GM10847 (cell line): ENCODE measurements around the gene DDX5.

Experiments used
- POLR2A ChIP-seq: IDR thresholded peaks from 2 replicates; pipeline ENCODE4 v1.6.1; 2011; ENCODE audit not compliant: insufficient read length; ENCODE audit errors: extremely low read depth

Gene DDX5

DNA sequence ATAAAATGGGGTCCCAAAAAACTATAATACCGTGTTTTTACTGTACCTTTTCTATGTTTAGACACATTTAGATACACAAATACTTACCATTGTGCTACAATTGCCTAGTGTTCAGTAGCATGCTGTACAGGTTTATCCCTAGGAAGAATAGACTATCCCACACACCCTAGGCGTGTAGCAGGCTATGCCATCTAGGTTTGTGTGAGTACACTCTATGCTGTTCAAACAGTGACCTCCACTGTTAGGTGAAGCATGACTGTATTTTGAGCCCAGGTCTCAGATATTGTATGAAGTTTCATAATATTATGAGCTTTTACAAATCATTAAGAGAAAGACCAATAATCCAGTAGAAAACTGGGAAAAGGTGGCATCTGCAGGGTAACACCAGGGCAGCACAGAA lies 33.5 kb downstream of the DDX5 start:
- TF ChIP-seq POLR2A: no peak

DNA sequence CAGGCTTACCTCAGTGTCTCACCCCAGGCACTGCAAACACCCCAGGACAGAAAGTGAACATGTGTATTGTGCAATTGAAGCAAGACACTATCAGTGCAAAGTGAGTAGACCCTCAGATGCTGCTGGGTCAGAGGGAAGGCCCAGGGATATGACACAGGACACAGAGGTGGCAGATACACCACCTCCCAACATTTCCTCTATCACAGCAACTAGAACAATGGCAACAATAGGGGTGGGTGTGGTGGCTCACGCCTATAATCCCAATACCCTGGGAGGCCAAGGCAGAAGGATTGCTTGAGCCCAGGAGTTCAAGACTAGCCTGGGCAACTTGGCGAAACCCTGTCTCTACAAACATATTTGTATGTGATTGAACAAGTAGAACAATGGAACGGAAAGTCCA lies 34.6 kb downstream of the DDX5 start:
- no peak for TF ChIP-seq POLR2A

GRCh38 chr17:64470625-64471024 lies 35.5 kb downstream of the DDX5 start:
- no peak for TF ChIP-seq POLR2A

- TF ChIP-seq POLR2A: no peak
Observed at GRCh38 chr17:64466019-64466735, 39.9 kb downstream of the DDX5 start.

- no peak for TF ChIP-seq POLR2A
Observed at GRCh38 chr17:64461788-64462187, 44.3 kb downstream of the DDX5 start.

- no peak for TF ChIP-seq POLR2A
Observed at GRCh38 chr17:64460955-64461354, 45.1 kb downstream of the DDX5 start.

DNA sequence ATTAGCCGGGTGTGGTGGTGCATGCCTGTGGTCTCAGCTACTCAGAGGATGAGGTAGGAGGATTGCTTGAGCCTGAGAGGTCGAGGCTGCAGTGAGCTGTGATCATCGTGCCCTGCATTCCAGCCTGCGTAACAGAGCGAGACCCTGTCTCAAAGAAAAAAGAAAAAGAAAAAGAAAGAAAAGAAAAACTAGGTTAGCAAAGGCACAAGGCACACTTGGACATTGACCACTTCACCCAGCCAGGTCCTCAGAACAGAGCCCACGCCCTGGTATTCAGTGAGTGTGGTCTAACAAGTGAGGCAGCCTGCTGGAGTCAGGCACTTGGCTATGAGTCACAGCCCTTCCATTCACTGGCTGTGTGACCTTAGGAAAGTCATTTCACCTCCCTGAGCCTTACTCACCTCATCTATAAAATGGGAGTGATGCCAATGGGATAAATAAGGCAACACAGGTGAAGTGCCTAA lies 46.8 kb downstream of the DDX5 start:
- TF ChIP-seq POLR2A: no peak

DNA sequence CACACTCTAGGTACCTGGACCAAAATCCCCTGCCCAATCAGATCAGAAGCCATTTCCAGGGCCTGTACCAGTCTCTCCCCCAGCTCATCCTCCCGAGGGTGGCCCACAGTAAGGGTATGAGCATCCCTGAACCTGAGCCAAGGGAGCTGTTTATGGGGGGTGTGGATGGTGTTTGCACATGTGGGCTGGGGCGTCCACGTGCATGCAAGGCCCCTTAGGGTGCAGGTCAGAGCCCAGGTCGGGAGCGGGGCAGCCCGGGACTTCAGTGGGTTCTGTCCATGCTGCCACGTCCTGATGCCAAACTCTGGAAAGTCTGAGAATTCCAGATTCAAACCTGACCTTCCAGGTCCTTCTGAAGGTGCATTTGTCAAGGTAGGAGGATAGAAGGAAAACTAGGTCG lies 47.3 kb downstream of the DDX5 start:
- TF ChIP-seq POLR2A: no peak

DNA sequence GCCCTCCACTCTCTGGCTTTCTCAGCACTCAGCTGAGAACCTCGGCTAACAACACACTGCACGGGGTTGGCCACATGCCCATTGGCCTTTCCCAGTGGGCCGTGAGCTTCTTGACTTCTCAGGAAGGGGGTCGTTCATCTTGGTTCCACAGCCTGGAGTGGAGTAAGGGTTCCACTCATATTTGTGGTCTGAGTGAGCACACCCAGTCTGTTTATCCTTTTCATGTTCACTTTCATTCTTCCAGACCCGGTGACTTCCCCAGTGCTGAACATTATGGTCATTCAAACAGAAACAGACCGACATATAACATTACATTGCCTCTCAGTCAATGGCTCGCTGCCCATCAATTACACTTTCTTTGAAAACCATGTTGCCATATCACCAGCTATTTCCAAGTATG lies 48.9 kb downstream of the DDX5 start:
- no peak for TF ChIP-seq POLR2A

DNA sequence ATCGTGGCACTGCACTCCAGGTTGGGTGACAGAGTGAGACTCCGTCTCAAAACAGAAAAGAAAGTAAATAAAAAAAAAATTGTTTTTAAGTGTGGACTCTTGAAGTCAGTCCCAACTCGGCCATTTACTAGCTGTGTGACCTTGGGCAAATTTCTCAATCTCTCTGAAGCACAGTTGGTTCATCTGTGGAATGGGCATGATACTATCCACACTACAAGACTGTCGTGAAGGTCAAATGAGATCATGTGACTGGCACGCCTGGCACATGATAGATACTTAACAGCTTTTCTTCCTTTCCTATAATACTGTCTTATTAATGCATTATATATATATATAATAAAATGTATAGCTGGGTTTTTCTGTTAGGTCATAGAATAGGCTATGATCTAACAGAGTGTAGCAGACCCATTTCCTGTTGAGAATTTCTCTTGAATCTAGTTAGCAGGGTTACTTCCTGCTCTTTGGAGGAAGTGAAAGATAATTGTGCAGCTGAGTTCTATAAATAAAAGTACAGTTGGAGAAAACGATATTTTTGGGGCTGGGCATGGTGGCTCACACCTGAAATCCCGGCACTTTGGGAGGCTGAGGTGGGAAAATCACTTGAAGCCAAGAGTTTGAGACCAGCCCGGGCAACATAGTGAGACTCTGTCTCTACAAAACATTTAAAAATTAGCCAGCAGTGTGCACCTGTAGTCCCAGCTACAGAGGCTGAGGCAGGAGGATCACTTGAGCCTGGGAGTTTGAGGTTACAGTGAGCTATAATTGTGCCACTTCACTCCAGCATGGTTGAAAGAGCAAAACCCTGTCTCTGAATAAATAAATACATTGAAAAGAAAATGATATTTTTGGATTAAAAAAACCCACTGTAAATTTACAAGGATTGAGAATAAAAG lies 49.9 kb downstream of the DDX5 start:
- TF ChIP-seq POLR2A: no peak

DNA sequence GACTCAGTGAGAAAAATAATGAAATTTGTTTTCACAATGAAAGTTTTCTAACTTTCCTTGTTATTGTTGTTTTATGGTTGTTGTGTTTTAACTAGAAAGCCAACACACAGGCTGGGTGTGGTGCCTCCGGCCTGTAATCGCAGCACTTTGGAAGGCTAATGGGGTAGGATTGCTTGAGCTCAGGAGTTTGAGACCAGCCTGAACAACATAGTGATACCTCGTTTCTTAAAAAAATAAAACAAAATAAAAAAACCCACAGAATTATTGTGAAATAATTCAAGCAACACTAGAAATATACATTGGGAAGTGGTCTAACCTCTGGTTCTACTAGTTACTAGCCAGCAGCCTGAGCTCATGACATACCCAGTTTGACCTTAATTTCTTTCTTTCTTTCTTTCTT lies 56.5 kb downstream of the DDX5 start:
- TF ChIP-seq POLR2A: no peak

- TF ChIP-seq POLR2A: no peak
Observed at GRCh38 chr17:64448665-64449512, 57.2 kb downstream of the DDX5 start, which contains the start of gene MILR1. Gene MILR1, plus strand, starts transcription at chr17:64449115. Its CDS starts 54 bp downstream, at chr17:64449169.
